Medulla oblongata (tissue), 1 donor: ENCODE data around the gene POLR3A.

Source experiments
- DNase-seq: peaks from one replicate; pipeline ENCODE4 v3.0.0-alpha.2; 2015; ENCODE audit errors: extremely low spot score

The POLR3A gene

GRCh38 chr10:77977934-77978333, 51.4 kb downstream of the POLR3A start:
- no peak for DNase-seq

DNA sequence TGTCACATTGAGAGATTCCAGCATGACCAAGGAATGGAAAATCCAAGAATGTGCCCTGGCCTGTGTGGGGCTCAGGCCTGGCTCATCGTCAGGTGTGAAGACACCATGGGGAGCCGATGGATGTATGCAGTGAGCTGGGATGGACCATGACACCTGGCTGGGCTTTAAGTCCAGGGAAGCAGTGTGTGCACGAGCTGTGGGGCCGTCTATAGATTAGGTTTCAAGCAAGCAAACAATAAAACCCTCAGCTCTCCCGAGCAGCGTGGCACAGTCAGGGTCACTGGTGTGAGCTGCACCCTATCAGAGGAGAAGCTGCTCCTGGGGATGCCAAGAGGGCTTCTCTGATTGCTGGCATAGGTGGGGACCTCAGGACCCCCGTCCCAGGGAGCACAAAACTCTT, 52.3 kb downstream of the POLR3A start:
- DNase-seq, result no peak

- no peak for DNase-seq
These were observed 54.1 kb downstream of the POLR3A start for GRCh38 chr10:77975086-77975666.

DNA sequence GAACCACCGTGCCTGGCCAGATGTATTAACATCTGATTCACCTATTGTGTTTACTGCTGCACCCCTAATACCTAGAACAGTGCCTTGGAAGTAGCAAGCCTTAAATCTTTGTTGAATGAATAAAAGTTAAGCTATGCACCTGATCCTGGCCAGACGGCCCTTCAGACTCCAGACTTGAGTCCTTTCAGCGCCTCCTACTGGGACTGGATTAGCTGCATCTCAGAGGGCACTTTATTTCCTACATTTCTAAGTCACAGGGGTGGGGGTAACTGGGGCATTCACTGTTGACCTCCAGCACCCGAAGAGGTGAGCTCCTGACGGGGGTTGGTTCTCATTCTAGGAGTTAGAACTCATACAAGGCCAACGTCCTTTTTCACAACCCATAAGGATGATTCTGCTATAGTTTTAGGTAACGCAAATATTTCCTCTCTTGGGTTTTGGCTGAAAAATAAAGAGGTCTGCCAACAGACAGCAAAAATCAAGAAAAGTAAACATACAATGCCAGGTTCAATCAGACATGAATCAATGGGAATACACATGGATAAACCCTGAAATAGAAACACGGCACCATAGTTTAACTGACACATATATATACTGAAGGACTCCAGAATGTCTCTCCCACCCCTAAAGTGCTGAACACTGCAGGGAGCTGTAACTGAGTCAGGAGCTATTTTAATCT, 54.8 kb downstream of the POLR3A start:
- no peak for DNase-seq

- DNase-seq, result no peak
These were observed 56.0 kb downstream of the POLR3A start for GRCh38 chr10:77973276-77973675.

GRCh38 chr10:77972148-77972547, 57.2 kb downstream of the POLR3A start:
- no peak for DNase-seq

DNA sequence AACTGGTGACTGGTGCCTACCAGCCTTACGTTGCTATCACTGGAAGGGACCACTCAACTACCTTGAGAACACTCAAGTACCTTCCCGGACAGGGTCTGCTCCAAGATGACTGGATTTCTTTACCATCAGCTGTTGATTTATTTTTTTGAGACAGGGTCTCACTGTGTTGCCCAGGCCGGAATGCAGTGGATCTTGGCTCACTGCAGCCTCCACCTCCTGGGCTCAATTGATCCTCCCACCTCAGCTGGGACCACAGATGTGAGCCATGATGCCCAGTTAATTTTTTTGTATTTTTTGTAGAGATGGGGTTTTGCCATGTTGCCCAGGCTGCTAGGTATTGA, 57.5 kb downstream of the POLR3A start:
- DNase-seq, result no peak

GRCh38 chr10:77970869-77971803, 58.2 kb downstream of the POLR3A start:
- DNase-seq, result no peak

DNA sequence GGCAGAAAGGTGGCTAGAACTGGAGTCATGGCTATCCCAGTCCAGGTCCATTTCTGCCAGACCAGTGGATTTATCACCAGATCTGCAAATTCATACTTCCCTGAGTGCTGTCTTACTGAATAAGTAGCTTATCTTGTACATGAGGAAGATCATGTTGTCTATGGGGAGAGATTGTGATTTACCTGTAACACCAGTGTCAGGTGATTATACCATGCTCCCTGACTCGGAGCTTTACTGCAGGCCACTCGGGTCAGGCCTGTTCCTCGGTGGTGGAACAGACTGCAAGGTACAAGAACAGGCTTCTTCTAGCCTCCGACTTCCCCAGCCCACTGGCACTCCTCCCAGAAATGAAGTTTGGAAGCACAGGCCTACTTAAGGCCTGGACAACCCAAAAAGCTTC, 60.2 kb downstream of the POLR3A start:
- DNase-seq, result no peak

DNA sequence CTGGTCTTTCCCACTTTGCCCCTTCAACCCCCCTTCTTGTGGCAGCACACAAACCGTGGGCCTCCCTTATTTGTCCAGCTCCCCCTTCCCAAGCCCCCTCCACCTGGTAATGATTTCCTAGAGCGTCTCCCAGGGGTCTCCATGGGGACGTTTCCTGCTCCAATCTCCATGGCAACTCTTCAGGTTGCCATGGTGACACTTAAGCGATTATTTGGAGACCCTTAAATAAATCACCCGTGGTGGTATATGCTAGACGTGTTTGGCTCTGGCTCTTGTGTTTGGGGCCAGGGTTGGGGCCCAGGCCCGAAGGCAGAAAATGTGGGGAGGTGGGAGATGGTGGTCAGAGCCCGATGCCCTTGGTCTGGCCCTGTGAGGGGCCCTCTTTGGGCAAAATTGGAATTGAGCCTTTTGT, 61.7 kb downstream of the POLR3A start:
- no peak for DNase-seq

DNA sequence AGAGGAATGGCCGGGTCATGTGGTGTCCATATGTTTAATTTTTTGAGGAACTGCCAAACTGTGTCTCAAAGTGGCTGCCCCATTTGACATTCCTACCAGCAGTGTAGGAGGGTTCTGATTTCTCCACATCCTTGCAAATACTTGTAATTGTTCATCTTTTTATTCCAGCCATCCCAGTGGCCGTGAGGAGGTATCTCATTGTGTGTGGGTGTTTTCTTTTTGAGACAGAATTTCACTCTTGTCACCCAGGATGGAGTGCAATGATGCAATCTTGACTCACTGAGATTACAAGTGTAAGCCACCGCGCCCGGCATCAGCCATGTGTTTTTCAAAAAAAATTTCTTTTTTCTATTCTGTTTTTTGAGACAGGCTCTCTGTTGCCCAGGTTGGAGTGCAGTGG, 64.0 kb downstream of the POLR3A start:
- DNase-seq, result no peak

- DNase-seq, result no peak
These were observed 64.5 kb downstream of the POLR3A start for GRCh38 chr10:77964811-77965210.

GRCh38 chr10:77963901-77964300, 65.4 kb downstream of the POLR3A start:
- DNase-seq, result no peak

GRCh38 chr10:77962350-77963146, 66.8 kb downstream of the POLR3A start:
- DNase-seq, result no peak

DNA sequence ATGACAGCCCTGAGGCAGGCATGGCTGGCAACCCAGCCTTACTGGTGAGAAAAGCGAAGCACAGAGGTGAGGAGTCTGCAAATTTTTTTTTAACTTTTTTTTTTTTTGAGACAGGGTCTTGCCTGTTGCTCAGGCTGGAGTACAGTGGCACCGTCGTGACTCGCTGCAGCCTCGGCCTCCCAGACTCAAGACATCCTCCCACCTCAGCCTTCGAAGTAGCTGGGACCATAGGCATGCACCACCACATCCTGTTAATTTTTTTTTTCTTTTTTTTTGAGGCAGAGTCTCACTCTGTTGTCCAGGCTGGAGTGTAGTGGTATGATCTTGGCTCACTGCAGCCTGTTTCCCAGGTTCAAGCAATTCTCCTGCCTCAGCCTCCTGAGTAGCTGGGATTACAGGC, 67.6 kb downstream of the POLR3A start:
- DNase-seq, result no peak

DNA sequence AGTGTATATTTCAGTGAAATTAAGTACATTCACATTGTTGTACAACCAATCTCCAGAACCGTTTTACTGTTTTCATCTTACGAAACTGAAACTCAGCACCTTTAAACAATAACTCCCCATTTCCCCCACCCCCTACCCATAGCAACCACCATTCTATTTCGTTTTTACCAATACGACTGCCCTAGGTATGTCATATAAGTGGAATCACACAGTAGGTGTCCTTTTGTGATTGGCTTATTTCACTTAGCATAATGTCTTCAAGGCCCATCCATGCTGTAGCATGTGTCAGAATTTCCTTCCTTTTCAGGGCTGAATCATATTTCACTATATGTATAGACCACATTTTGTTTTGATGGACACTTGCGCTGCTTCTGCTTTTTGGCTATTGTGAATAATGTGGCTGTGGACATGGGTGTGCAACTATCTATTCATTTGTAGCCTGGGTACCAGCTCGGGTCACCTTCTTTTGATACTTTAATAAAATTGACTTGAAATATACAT, 68.4 kb downstream of the POLR3A start:
- DNase-seq, result no peak

- no peak for DNase-seq
These were observed 69.3 kb downstream of the POLR3A start for GRCh38 chr10:77959887-77960455.

DNA sequence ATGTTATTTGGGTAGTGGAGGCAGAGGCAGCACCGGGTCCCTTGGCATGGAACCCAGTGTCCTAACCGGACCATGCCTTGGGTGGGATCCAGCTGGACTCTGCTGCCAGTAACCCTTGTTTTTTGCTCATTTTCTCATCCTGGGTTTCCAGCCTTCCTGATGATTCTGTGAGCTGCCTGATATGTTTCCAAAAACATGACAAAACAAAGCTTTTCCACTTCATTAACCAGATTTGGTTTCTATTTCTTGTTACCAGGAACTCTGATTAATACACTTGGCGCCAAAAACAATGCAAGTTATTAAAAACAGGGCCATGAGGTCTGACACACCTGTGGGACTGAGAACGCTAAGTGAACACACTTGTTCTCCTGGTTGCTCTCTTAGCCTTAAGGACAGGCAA, 69.9 kb downstream of the POLR3A start:
- no peak for DNase-seq

DNA sequence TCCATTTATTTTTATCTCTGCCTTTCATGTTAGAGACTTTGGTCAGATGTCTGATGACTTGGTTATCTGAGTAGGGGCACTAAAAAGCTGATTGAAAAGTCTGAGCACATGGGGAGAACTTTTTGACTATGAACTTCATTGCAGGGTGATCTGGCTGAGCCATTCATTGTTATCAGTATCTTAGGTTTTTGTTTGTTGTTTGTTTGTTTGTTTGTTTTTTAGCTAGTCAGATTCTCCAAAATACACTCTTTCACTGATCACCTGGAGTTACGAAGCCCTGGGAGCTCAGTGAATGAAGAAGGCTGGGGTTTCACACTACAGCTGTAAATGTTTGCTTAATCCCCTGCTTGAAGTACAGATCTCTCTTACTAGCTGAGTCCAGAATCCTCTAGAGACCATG, 74.2 kb downstream of the POLR3A start:
- DNase-seq, result no peak

- no peak for DNase-seq
These were observed 80.1 kb downstream of the POLR3A start for GRCh38 chr10:77949167-77949566.

- DNase-seq, result no peak
These were observed 83.2 kb downstream of the POLR3A start for GRCh38 chr10:77946084-77946483.

- no peak for DNase-seq
These were observed 84.8 kb downstream of the POLR3A start for GRCh38 chr10:77944519-77944918.
